ENCODE data around the gene RPS19.

The RPS19 gene

DNA sequence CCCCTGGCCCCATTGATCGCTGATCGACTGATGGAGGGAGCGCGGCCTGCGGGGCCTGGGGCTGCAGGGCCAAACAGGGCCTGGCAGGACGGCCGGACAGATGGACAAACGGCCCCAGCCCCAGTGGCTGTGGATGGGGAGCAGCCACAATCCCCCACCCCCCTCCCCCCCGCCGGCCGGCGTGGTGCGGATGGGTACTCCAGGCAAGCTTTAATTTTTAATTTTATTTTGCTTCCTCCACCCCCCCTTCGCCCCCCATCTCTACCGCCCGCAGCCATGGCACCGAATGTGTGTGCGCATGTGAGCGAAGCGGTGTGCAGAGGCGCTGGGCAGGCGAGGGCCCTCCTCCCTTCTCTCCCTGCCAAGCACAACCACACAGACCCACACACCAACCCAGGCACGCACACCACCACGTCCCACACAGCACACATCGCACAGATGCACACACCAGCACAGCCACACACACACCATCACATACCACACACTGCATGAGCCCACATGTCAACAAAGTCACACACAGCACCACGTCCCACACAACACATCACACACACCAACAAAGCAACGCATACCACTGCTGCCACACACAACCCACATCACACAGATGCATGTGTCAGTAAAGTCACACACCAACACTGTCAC is 55.8 kb downstream of the RPS19 start:
- DNase-seq: no peak

DNA sequence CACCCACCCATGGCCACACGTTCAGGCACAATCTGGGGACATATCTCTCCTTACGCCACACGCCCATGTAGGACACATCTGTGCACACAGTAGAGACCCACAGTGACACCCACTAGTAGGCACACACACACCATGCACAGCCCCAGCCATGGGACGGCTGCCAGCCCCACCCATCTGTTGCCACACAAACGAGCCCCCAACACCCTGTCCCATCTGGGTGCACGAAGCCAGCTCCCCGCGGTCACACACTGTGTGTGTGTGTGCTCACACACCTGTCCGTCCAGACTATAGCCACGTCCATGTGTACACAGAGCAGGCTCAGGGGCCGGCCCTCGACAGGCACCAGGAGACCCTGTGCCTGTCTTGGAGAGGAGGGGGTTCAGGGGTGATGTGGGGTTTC is 57.6 kb downstream of the RPS19 start:
- no peak for DNase-seq

DNA sequence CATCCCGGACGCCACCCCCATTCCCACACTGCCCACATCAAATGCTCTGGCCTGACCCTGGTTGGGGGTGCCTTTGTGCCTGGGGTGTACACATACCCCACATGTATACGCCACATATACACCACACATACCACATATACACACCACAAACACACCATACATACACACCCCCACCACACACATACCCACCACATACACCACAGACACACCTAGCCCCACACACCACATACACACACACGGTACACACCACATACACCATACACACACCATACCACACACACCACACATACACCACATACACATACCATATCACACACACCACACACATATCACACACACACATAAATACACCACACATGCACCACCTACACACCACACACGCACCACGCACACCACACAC is 58.0 kb downstream of the RPS19 start:
- DNase-seq: no peak

DNA sequence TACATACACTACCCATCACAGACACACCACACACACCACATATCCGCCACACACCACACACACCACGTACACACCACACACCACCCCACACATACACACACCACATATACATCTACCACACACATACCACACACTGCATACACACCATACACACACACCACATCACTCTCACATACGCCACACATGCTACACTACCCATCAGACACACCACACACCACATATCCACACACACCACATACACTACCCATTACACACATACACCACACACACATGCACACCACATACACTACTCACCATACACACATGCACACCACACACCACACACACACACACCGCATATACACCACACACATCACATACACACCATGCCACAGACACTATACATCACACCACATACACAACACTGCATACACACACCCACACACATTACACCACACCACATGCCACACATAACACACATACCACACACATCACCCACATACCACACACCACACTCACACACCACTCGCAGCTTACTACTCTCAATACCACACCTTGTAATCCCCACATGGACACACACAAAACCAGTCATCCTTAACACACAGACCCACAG is 58.7 kb downstream of the RPS19 start:
- peak; percentile 16 for DNase-seq

DNA sequence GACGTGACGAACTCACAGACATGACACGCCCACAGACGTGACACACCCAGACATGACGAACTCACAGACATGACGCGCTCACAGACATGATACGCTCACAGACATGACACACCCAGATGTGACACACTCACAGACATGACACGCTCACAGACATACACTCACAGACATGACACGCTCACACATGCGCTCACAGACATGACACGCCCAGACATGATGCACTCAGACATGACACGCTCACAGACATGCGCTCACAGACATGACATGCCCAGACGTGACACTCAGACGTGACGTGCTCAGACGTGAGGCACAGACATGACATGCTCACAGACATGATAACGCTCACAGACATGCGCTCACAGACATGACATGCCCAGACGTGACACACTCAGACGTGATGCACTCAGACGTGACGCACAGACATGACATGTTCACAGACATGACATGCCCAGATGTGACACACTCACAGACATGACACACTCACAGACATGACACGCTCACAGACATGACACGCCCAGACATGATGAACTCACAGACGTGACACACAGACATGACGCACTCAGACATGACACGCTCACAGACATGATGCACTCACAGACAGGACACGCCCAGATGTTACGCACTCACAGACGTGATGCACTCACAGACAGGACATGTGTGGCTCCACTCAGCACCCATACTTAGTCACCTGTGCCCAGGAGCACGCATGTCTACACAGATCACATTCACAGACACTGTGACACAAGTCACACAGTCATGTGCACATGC is 60.1 kb downstream of the RPS19 start:
- no peak for DNase-seq

DNA sequence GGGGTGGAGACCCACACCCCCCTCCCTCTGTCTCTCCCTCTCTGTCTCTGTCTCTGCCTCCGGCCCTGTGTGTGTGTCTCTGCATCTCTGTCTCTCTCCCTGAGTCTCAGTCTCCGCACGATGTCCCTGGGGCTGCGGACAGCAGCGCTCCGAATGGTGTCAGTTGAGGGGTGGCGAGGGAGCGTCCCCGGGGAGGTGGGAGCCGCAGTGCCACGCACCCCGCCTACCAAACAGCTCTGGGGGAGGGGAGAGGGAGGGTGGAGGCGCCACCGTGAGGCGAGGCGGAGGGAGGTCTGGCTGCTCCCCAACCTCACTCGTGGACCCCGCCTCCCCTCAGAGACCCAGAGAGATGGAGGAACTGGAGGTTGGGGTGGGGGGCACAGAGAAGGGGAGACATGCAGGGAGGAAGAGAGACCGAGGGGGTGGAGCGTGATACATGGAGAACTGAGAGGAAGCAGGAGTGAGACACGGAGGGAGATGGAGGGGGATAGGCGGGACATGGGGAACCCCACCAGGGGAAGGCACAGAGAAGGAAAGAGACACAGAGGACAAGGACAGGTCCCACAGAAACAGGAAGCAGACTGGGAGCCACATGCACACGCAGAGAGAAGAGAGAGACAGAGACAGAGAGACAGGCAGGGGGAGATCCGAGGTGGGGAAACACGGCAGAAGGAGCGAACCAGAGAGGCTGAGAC is 61.0 kb downstream of the RPS19 start:
- no peak for DNase-seq

DNA sequence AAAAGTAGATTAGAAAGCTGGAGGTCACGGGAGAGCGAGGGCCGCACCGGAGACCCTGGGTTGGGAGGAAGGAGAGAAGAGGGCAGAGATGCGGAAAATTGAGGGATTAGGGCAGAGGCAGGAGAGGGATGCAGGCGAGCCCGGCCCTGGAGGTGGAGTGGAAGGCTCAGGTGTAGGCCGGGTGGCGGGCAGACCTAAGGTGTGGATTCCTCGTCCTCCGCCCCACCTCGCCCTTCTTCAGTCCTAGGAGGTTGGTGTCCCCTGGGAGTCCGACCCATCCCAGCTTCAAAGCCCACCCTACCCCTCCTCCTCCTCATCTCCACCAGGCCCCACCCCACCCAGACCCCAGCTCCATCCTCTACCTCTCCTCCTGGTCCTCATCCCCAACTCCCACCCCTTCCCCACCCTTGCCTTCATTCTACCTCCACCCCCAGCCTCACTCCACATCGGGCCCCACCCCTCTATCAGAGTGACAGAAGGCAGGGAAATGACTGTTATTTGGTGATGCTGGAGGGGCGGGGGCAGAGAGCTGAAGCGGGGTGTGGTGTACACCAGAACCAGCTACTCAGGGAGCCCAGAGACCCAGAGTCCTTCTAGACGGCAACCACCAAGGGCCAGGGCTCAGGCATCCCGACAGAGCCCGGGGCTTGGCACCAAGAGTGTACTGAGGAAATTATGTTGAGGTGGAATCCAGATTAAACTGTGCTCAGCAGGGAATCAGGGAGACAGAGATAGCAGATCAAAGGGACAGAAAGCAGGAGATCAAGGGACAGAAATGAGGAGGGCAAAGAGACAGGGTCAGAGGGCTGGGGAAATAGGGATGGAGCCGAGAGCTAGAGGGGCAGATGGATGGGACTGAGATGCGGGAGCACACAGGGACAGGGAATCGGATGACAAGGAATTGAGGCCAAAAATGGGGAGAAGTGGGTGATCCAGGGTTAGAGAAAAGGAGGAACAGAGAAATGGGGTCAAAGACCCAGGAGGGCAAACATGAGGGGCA is 61.8 kb downstream of the RPS19 start:
- DNase-seq: no peak

Data from fibroblast of skin of right quadriceps (primary cell).